Left lung (tissue), 10 donors: ENCODE results near the gene OBP2B. TPM values are rescaled to one million over a fixed set of nuclear protein-coding genes. Genes with fewer than 3 reads are reported as not detected.
A peak's percentile ranks its signal among the peaks of the same experiment; 100 is the strongest.

Experiments used
- ATAC-seq: fragments of 200-7000 bp; cut with Tn5 transposase; one replicate; pipeline ENCODE4 v1.9.1; 2020; ENCODE audit warnings: moderate library complexity
- DNase-seq, 4 donors: peaks; one replicate each; pipeline ENCODE4 v3.0.0-alpha.2; 2013 to 2020
- H3K27ac ChIP-seq, 2 donors: fragments of 200-600 bp; sonication (generic) in 1 of 2; one replicate each; pipeline versions ENCODE4 v1.5.0 to v1.8.0; 2020 to 2021
- H3K27me3 ChIP-seq, 2 donors: fragments of 200-600 bp; sonication (generic) in 1 of 2; one replicate each; pipeline versions ENCODE4 v1.5.0 to v1.8.0; 2020 to 2021
- H3K36me3 ChIP-seq, 2 donors: fragments of 200-600 bp; sonication (generic) in 1 of 2; one replicate each; pipeline versions ENCODE4 v1.5.0 to v1.8.0; 2020 to 2021
- H3K4me1 ChIP-seq, 2 donors: fragments of 200-600 bp; one replicate each; pipeline ENCODE4 v1.8.0; 2021
- H3K4me3 ChIP-seq, 2 donors: fragments of 200-600 bp; sonication (generic) in 1 of 2; one replicate each; pipeline versions ENCODE4 v1.5.0 to v1.8.0; 2020 to 2021; ENCODE audit warnings: mild to moderate bottlenecking in 1 of 2
- H3K9me3 ChIP-seq, 2 donors: fragments of 200-600 bp; sonication (generic) in 1 of 2; one replicate each; pipeline versions ENCODE4 v1.5.0 to v1.8.0; 2020 to 2021
- intact Hi-C, 2 donors: fragments of 100-400 bp; cut with DNase I; formaldehyde crosslinking; loops; one replicate each; pipeline versions ENCODE4 v1.11.2 to v1.14.2; 2022
- polyA plus RNA-seq, 6 donors: library from polyadenylated mRNA; unstranded; fragments of 120-200 nt; gene quantifications; one replicate each; pipeline ENCODE4 v1.2.1, GENCODE V29; 2013; ENCODE audit not compliant: insufficient read length in 6 of 6
- total RNA-seq, 2 donors: library from RNA; stranded (reverse); fragmentation: NEBNext Ultra II Directional; extraction: Animal tissue kit (Norgen Biotek cat#: 25700); gene quantifications; one replicate each; pipeline ENCODE4 v1.2.1, GENCODE V29; 2021
- TF ChIP-seq, protein P1 (sequence below), 2 donors: fragments of 200-600 bp; sonication (generic) in 1 of 2; IDR thresholded peaks; one replicate each; pipeline versions ENCODE4 v1.5.0 to v1.8.0; 2021; ENCODE audit warnings: antibody characterized with exemption in 2 of 2
- donor health status: DM: no; HTN: yes; CAD: no.
- donor health status: DM: no; HTN: no; CAD: no.

Gene OBP2B
- total and polyA plus RNA-seq, 8 donors, result not detected

DNA sequence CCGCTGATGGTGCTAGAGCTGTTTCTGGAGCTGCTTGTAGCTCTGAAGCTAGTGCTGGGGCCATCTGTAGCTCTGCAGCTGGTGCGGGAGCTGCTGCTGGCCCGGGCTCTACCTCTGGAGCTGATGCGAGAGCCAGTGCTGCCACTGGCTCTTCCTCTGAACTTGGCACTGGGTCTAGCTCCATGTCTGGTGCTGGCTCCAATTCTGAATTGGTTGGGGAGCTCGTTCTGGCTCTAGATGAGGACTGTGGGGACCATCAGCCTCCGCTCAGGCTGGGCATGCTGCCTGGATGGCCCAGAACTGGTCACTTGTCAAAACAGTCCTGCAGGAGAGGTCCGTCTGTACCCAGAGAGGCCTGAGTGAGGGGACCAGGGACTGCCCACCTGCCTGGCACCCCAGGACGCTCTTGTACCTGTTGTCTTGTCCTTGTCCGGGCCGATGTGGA lies 21.5 kb downstream of the OBP2B start:
- H3K4me1 ChIP-seq, result peaks cover 0 to 5% of the 10 kb centered on the region in 2 donors
- intact Hi-C loops, result loop anchor here in 1 of 2 donors (5.0 to 10.0 kb wide), 2 partner anchors 140 to 297 kb away; no protein-coding TSS in a partner anchor
- no peaks in the 10 kb centered on the region for H3K9me3 ChIP-seq
- TF ChIP-seq, protein P1, sequence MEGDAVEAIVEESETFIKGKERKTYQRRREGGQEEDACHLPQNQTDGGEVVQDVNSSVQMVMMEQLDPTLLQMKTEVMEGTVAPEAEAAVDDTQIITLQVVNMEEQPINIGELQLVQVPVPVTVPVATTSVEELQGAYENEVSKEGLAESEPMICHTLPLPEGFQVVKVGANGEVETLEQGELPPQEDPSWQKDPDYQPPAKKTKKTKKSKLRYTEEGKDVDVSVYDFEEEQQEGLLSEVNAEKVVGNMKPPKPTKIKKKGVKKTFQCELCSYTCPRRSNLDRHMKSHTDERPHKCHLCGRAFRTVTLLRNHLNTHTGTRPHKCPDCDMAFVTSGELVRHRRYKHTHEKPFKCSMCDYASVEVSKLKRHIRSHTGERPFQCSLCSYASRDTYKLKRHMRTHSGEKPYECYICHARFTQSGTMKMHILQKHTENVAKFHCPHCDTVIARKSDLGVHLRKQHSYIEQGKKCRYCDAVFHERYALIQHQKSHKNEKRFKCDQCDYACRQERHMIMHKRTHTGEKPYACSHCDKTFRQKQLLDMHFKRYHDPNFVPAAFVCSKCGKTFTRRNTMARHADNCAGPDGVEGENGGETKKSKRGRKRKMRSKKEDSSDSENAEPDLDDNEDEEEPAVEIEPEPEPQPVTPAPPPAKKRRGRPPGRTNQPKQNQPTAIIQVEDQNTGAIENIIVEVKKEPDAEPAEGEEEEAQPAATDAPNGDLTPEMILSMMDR (IDR thresholded peaks at IDR 0.05), result no peak
- DNase-seq (no peak), ATAC-seq (no peak)
- no peak overlapping the region for H3K27ac ChIP-seq
- H3K36me3 ChIP-seq, result no peaks in the 10 kb centered on the region
- H3K4me3 ChIP-seq, result no peak overlapping the region
- peaks cover 0 to 43% of the 10 kb centered on the region in 2 donors for H3K27me3 ChIP-seq

DNA sequence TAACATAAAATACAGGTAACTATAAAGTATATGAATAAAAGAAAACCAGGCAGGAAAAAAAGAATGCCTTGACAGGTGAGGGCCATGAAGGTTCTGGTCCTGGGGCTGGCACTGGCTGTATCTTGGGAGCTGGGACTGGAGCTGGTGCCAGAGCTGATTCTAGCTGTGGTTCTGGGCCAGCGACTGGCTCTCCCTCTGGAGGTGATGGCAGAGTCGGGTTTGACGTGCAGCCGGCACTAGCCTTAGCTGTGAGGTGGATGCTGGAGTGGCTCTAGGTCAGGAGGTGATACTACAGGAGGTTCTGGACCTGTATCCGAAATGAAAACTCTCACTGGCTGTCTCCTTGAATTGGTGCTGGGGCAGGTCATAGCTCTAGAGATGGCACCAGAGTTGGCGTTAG lies 22.3 kb downstream of the OBP2B start:
- Histone ChIP-seq H3K27ac (no peak overlapping the region), H3K27me3 (peaks cover 0 to 50% of the 10 kb centered on the region in 2 donors), H3K36me3 (no peaks in the 10 kb centered on the region), H3K9me3 (no peaks in the 10 kb centered on the region), H3K4me1 (peaks cover 0 to 5% of the 10 kb centered on the region in 2 donors), H3K4me3 (no peak overlapping the region)
- intact Hi-C loops, result loop anchor here in 1 of 2 donors (5.0 to 10.0 kb wide), 2 partner anchors 141 to 298 kb away; no protein-coding TSS in a partner anchor
- ATAC-seq (no peak), DNase-seq (no peak)
- TF ChIP-seq, protein P1 (IDR thresholded peaks at IDR 0.05), result no peak

DNA sequence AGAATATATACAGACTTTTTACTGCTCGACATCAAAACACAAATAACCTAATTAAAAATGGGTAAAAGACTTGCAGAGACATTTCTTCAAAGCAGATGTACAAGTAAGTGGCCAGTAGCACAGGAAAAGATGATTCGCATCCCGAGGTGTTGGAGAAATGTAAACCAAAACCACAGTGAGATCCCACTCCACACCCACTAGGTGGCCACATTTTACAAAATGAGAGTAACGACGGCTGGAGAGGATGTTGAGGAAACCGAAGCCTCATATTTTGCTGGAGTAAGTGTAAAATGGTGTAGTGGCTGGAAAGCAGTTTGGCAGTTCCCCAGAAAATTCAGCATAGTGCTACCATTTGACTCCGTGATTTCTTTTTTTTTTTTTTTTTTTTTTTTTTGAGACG lies 24.1 kb downstream of the OBP2B start:
- peaks cover 0 to 50% of the 10 kb centered on the region in 2 donors for H3K27me3 ChIP-seq
- TF ChIP-seq, protein P1 (IDR thresholded peaks at IDR 0.05), result peak; percentile 48 to 55
- peak in 2 of 4 donors; percentile 44 to 68 for DNase-seq
- peaks cover 0 to 5% of the 10 kb centered on the region in 2 donors for H3K4me1 ChIP-seq
- intact Hi-C loops, result loop anchor here in 1 of 2 donors (5.0 to 10.0 kb wide), 2 partner anchors 142 to 300 kb away; no protein-coding TSS in a partner anchor
- H3K27ac ChIP-seq, result no peak overlapping the region
- peak; percentile 92 for ATAC-seq
- no peaks in the 10 kb centered on the region for H3K9me3 ChIP-seq
- H3K4me3 ChIP-seq, result no peak overlapping the region
- H3K36me3 ChIP-seq, result no peaks in the 10 kb centered on the region

DNA sequence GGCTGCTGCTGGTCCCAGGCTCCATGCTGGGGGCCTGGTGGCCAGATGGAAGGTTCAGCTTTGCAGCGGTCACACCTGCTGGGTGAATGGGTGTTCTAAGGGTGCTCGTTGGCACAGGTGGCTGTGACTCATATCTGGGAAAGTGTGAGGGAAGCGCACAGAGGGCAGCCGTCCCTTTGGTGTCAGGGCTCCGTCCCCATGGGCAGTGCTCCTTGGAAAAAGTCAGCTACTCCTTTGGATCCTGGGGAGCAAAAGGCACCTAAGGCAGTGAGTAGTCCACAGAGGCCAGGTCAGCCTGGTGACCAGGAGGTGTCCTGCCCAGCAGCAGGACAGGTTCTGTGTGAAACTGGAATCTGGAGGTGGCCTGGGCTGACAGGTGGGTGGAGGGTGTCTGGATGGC lies 26.9 kb downstream of the OBP2B start:
- TF ChIP-seq, protein P1 (IDR thresholded peaks at IDR 0.05), result no peak
- H3K36me3 ChIP-seq, result no peaks in the 10 kb centered on the region
- H3K4me1 ChIP-seq, result peaks cover 0 to 5% of the 10 kb centered on the region in 2 donors
- peaks cover 0 to 30% of the 10 kb centered on the region in 2 donors for H3K27me3 ChIP-seq
- no peak overlapping the region for H3K27ac ChIP-seq
- no peaks in the 10 kb centered on the region for H3K9me3 ChIP-seq
- intact Hi-C loops, result loop anchor here in 1 of 2 donors (10.0 kb wide), 1 partner anchor 303 kb away; no protein-coding TSS in a partner anchor
- H3K4me3 ChIP-seq, result no peak overlapping the region
- ATAC-seq (no peak), DNase-seq (no peak)

DNA sequence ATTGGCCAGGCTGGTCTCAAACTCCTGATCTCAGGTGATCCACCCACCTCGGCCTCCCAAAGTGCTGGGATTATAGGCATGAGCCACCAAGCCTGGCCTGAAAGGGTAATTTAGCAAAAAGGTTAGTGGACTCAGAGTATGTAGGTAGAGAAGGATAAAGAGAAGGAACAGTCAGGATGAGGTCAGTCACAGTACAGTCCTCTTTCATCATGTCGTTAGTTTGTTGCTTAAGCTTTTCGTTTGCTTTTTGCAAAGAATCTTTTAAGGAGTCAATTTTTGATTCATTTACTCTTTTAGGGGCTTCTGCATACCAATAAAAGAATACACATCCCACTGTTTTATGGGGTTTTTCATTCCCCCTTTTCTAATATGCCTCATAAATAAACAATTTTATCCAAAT lies 27.5 kb downstream of the OBP2B start:
- H3K4me1 ChIP-seq, result peaks cover 0 to 5% of the 10 kb centered on the region in 2 donors
- no peak overlapping the region for H3K27ac ChIP-seq
- DNase-seq (no peak), ATAC-seq (no peak)
- intact Hi-C loops, result loop anchor here in 1 of 2 donors (10.0 kb wide), 1 partner anchor 303 kb away; no protein-coding TSS in a partner anchor
- no peaks in the 10 kb centered on the region for H3K36me3 ChIP-seq
- TF ChIP-seq, protein P1 (IDR thresholded peaks at IDR 0.05), result no peak
- peaks cover 0 to 30% of the 10 kb centered on the region in 2 donors for H3K27me3 ChIP-seq
- no peaks in the 10 kb centered on the region for H3K9me3 ChIP-seq
- no peak overlapping the region for H3K4me3 ChIP-seq
